Measurements from ENCODE around the gene TRIP4.
"Not testable (repeated sequence)": the region's sequence is repeated elsewhere in the genome, so short reads cannot be mapped to it uniquely, and the experiment has no call there.

Gene TRIP4

GRCh38 chr15:64383760-64384159, 3.9 kb upstream of the TRIP4 start:
- DNase-seq = no peak

GRCh38 chr15:64386291-64386690, 1.3 kb upstream of the TRIP4 start:
- no peak for DNase-seq

DNA sequence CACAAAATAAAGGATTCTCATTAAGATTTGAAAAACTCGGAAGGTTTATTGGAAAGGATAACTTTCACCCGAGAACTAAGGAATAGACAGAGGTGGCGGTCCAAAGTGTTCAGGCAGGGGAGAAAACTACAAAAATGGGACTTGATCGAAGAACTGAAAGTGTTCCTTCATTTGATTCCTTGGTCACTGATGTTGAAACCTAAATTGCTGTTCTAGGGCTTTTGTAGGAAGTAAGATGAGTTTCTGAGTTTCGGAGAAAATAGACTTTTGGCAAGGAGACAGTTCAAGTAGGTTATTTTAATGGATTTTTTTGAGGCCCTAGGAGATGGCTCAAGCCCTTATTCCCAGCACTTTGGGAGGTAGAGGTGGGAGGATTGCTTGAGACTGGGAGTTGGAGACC, 1.4 kb downstream of the TRIP4 start:
- no peak for DNase-seq

DNA sequence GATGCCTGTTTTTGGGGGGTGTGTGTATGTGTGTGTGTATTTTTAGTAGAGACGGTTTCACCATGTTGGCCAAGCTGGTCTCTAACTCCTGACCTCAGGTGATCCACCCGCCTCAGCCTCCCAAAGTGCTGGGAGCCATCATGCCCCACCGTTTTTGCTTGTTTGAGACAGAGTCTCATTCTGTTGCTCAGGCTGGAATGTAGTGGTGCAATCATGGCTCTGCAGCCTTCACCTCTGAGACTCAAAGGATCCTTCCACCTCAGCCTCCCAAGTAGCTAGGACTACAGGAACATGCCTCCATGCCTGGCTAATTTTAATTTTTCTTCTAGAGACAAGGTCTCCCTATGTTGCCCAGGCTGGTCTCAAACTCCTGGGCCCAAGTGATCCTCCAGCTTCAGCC, 4.8 kb downstream of the TRIP4 start:
- not testable (repeated sequence) for DNase-seq

DNA sequence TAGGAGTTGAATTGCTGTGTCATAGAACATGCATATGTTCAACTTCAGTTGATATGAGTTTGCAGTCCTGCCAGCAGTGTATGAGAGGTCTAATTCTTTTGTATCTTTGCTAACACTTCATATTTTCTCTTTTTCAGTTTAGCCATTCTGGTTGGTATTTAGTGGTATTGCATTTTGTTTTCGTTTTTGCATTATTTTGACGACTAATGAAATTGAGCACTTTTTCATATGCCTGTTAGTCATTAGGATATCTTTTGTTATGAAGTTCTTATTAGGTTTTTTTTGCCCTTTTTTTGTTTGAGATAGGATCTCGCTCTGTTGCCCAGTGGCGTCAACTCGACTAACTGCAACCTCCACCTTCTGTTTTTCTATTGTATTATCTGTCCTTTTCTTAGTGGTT, 9.2 kb downstream of the TRIP4 start:
- DNase-seq = no peak

- no peak for DNase-seq
Observed at GRCh38 chr15:64398575-64398974, 10.9 kb downstream of the TRIP4 start.

- DNase-seq = no peak
Observed at GRCh38 chr15:64400583-64400982, 12.9 kb downstream of the TRIP4 start.

GRCh38 chr15:64412216-64412615, 24.6 kb downstream of the TRIP4 start:
- DNase-seq = no peak

DNA sequence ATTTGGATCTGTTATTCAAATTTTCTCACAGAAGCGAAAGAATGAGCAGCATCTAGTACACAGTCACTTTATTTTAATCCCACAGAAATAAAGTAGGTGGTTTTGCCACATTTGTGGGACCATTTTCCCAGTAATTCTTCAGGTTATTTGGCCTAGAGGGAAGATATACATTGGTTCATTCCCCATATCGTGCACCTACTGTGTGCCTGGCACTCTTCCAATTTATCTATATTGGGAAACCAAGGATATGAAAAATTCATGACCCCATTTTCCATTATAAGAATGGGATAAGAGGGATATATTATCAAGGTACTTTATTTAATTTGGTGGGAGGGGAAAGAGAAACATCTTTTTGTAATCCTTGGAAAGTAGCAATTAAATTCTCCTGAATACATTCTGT, 35.1 kb downstream of the TRIP4 start:
- no peak for DNase-seq

DNA sequence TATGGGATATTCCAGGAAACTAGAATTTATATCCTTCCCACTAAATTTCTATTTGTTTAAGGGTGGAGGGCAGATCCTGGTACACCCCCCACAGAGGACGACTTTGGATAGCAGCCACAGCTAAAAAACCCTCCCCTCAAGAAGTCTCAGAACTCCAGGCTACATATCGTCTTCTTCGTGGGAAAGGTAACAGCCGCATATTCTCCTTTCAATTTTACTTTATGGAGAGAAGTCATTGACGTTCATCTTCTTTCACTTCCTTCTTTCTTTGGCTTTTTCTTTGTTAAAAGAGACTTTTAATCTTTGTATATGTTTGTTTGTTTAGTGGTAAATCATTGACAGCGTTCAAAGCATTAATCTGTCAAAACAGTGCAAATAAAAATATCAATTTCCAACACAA, 36.3 kb downstream of the TRIP4 start:
- no peak for DNase-seq

- DNase-seq = no peak
Observed at GRCh38 chr15:64425221-64425620, 37.6 kb downstream of the TRIP4 start.

- DNase-seq = no peak
Observed at GRCh38 chr15:64426845-64427465, 39.3 kb downstream of the TRIP4 start.

DNA sequence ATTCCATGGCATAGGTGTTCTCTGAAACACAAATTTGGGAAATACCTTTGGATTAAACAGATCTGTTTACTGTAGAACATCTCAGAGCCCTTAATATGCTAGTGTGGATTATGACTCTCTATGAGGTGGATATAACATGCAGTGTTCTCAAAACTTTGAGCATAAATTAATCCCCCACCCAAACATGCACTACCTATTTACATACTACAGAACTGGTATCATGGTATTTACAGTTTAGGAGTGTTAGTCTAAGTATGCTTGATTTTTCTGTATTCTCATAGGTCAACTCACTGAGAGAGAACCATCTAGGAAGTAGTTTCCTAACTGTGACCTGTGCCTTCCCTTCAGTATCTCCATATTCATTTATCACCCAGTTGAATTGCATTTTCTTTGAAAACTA, 41.8 kb downstream of the TRIP4 start:
- no peak for DNase-seq

GRCh38 chr15:64430000-64430735, 42.5 kb downstream of the TRIP4 start:
- no peak for DNase-seq

DNA sequence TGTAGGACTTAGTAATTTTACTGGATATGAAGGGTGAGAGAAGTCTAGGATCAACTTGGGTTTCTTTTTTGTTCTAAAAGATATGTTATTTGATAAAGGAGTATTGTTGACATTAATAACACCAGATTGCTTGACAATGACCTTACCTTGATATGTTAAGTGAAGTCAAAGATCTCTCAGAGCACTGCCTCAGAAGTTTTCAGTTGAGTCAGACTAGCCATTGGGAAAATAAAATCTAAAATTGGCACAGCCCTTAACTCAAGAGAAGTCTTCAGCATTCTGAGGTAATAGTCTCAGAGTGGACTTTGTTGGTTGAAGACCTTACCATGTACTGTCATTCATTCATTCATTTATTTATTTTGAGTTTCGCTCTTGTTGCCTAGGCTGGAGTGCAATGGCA, 50.3 kb downstream of the TRIP4 start:
- no peak for DNase-seq

DNA sequence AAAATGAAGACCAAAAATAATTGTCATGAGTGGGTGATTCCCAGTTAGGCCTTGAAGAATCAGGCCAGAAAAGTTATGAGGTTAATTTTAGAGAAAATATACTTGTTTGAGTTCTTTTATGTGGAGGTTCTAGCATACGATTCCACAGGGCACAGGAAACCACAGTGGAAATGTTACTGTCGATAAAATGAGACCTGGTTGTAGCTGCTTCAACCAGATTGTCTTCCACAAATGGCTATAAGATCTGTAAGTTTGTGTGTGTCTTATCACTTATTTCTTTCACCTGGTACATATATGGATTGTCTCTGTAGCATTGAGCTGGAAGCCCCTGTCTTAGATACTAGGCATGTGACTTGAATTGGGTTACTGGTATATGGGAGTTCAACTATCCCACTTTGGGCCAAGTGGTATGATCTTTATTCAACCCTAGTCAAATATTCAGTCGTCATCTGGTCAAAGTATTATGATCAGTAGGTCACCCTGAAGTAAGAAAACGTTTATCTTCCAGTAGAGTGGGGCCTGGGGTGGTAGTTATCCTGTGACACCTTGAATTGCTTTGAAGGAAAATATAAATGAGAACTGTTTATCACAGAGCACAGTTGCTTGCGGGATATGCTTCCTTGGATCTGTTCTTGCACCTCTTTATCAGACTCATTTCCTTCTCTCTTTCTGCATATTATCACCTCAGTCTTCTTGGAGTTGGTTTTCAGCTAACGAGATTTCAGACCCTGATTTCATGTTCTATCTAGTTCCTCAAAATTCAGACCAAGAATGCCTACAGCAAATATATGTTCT, 51.2 kb downstream of the TRIP4 start:
- DNase-seq = no peak

- no peak for DNase-seq
Observed at GRCh38 chr15:64441852-64442251, 54.2 kb downstream of the TRIP4 start.

DNA sequence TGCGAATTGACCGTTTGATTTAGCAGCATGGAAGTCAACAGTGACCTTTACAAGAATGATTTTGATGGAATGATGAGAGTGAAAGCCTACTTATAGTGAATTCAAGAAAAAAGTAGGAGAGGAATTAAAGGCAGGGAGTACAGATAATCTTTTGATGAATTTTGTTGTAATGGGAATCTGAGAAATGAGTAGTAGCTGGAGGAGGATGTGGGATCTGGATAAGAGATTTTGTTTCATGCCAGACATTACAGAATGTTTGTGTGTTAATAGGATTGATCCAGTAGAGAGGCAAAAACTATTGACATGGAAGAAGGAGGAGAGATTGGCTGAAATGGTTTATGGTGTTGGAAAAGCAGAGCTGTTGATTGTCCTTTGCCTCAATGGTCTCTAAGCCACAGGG, 55.4 kb downstream of the TRIP4 start:
- DNase-seq = no peak

DNA sequence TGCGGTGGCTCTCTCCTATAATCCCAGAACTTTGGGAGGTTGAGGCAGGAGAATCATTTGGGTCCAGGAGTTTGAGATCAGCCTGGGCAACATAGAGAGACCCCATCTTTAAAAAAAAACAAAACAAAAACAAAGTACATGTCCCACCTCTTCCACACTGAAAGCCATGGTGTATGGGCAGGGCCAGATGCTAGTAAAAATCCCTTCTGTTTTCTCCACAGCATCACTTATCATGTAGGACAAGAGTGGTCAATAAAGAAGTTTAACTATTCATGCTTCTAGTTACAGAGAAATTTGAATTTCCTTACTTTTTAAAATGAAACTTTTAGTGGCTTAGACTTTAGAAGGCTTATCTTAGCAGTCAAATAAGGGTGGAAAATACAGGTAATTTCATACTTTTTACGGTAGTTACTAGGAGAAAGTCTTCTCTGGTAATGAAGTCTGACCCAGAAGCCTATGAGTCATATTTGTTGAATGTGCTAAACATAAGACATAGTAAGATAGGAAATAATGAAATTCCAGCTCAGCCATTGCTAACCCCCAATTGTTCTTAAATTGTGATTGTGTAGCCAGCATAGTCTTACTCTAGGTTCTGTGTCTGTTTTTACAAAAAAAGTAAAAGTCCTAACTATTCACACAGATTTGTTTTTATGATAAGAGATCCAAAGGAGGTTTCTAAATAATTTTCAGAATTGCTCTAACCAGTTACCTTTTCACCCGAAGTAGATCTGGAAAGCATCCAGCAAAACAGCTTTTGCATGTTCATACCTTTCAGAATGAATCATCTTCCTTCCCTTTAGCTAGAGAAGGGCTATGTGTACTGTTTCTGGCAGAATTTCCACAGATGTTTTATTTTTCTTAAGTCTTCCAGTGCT, 56.3 kb downstream of the TRIP4 start:
- no peak for DNase-seq

DNA sequence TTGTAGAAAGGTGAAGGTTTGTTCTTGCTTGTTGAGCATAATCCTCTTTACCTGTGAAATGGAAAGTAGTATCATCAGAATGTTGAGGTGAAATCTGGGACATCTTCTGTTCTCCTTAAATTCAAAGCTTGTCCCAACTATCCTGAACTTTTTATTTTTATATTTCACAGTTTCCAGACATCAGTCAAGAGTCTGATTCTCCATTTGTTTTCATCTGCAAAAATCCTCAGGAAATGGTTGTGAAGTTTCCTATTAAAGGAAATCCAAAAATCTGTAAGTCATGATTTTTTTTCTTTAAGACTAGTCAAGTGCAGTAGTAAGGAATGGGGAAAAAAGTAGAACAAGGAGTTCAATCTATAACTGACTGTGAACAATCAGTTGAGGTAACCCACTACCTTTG, 57.2 kb downstream of the TRIP4 start:
- DNase-seq = no peak

DNA sequence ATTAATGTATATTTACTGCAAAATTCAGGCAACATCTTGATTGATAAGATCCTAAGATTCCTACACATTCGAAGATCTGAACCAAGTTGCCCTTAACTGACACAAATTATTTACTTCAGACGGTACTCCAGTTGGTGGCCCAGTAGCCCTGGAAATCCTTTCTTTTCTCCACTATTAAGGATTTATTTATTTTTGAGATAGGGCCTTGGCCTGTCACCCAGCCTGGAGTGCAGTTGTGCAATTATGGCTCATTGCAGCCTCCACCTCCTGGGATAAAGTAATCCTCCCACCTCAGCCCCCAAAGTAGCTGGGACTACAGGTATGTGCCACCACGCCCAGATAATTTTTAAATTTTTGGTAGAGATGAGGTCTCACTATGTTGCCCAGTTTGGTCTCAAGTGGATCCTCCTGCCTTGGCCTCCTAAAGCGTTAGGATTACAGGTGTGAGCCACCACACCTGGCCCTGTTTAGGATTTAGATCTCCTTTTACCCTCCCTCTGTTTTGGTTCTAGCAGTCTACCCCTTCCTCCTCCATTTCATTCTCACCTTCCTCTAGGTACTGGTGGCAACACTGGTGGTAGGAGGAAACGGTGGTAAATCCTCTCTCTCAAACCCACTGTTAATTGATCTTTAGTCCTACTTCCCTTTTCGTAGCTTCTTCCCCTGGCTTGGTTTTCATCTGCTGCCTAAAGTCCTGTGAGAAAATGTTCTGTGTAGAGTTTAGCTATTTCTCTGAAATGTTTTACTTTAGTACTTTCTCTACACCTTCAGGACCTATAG, 60.1 kb downstream of the TRIP4 start:
- no peak for DNase-seq

GRCh38 chr15:64452988-64453688, 65.5 kb downstream of the TRIP4 start:
- DNase-seq = no peak

Measured in T1000 (cell line).